GM12891 (cell line): ENCODE data around the gene GIT2.

Experiments used
- POLR2A ChIP-seq: IDR thresholded peaks from 2 replicates; pipeline ENCODE4 v1.6.1; 2011; ENCODE audit warnings: low read depth, low read length, control low read depth
- POLR2AphosphoS5 ChIP-seq: IDR thresholded peaks from 2 replicates; pipeline ENCODE4 v1.6.1; 2011; ENCODE audit warnings: low read depth, low read length, control low read depth
- POU2F2 ChIP-seq: IDR thresholded peaks from 2 replicates; pipeline ENCODE4 v1.6.1; 2011; ENCODE audit warnings: low read depth, mild to moderate bottlenecking, control low read depth, low read length, moderate library complexity
- SPI1 ChIP-seq: IDR thresholded peaks from 2 replicates; pipeline ENCODE4 v1.6.1; 2011; ENCODE audit warnings: low read depth, low read length, control low read depth

- no peak for TF ChIP-seq POLR2A
- TF ChIP-seq POLR2AphosphoS5: no peak
- no peak for TF ChIP-seq SPI1
- TF ChIP-seq POU2F2: no peak
Observed at GRCh38 chr12:109951751-109952150, 44.4 kb downstream of the GIT2 start.
